ENCODE data around the gene ANKRD52.
"Not testable (repeated sequence)": the region's sequence is repeated elsewhere in the genome, so short reads cannot be mapped to it uniquely, and the experiment has no call there.

Gene ANKRD52

DNA sequence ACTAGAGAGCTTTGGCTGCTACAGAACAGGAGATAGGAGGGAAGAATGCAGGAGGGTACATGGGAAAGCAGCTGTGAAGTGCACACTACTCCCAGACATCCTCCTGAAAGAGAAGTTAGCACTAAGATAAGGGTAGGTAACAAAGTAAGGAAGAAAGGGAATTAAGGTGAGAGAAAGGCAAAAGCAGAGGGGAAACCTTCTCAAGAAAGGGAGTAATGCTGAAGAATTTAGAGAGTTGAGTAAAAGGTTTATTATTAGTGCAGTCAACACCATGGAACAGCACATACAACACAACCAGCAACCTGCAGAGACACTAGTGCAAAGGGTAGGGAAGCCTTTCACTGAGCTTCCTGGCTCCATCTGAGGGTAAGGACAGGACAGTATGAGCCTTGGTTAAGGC lies 53.9 kb downstream of the ANKRD52 start:
- DNase-seq = no peak

DNA sequence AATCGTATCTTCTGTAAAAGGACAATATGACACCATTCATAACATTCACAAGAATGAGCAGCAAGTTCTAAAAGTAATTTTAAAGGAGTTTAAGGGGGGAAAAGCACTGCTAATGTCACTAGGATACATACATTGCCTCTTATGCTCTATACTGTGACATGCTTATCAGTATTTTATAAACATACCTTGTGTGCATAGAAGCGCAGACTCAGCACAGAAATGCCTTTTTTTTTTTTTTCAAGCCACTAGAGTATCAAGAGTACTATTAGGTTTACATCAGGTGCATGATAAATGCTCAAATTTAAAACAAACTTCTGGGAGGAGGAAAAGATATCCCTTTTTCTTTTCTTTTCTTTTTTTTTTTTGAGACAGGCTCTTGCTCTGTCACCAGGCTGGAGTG lies 55.3 kb downstream of the ANKRD52 start:
- no peak for DNase-seq

DNA sequence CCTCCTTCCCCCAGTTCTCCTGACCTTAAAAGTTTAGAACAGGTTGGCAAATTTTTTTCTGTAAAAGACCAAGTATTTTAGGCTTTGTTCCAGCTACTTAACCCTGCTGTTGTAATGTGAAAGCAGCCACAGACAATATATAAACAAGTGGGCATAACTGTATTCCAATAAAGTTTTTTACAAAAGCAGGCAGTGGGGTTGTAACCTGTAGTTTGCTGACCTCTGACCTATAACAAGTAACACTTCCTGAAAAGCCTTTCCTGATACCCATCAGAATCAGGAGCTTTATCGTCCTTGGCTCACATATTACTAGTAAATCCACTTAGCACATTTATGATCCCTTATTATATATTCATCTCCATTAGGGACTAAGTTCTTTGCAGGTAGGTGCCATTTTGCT lies 55.8 kb downstream of the ANKRD52 start:
- no peak for DNase-seq

DNA sequence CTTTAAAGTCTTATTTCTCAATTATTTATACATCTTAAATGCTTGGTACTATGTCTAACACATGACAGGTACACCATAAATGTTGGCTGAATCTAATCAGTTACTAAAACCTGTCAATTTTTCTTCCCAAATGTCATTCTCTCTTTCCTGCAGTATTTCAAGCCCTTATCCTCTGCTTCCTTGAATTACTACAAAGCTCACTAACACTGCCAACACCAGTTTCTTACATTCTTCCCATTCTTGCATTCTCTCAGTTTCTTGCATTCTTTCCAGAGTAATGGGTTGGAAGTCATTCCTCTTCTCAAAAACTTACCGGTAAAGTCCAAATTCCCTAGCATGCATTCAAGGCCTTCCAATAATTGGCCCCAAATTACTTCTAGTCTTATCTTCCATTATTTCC lies 59.3 kb downstream of the ANKRD52 start:
- DNase-seq = no peak

DNA sequence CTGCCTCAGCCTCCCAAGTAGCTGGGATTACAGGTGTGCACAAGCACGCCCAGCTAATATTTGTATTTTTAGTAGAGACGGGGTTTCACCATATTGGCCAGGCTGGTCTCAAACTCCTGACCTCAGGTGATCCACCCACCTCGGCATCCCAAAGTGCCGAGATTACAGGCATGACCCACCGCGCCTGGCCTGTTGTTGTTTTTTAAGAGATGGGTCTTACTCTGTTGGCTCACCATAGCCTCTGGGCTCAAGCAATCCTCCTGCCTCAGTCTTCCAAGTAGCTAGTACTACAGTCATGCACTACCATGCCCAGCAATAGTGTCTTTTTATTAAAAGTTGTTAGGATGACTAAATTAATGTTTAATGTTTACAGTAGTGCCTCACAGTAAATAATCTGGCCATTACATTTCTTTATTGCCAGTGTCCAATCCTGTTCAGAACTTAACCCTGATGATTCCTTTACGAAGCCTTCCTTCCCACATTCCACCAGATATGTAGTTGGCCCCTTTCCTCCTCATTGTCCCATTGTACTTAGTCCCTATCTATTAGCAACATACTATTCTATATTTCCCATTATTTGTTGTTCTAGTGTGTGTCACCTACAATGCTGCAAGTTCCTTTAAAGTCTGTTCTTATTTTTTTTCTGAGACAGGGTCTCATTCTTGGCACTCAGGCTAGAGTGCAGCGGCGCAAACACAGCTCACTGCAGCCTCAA lies 60.1 kb downstream of the ANKRD52 start:
- DNase-seq = no peak

DNA sequence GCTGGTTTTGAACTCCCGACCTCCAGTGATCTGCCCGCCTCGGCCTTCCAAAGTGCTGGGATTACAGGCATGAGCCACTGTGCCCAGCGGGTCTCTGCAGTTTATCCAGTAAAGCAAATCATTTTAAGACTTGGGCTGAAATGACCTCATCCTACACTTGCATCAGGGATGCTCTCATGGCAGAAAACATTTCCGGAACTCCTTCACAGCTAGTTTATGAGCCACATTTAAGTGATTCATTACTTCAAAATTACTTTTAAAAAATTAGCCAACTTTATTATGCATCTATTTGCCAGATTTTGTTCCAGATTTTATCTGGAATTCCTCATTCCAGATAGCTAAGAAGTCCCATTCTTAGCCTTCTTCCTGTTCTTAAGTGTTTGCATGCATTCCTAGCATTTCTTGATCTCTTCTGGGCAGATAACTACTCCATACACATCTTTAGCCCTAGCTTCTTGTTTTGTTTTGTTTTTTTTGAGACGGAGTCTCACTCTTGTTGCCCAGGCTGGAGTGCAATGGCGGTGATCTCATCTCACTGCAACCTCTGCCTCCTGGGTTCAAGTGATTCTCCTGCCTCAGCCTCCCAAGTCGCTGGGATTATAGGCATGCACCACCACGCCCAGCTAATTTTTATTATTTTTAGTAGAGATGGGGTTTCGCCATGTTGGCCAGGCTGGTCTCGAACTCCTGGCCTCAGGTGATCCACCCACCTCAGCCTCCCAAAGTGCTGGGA lies 61.2 kb downstream of the ANKRD52 start:
- not testable (repeated sequence) for DNase-seq

DNA sequence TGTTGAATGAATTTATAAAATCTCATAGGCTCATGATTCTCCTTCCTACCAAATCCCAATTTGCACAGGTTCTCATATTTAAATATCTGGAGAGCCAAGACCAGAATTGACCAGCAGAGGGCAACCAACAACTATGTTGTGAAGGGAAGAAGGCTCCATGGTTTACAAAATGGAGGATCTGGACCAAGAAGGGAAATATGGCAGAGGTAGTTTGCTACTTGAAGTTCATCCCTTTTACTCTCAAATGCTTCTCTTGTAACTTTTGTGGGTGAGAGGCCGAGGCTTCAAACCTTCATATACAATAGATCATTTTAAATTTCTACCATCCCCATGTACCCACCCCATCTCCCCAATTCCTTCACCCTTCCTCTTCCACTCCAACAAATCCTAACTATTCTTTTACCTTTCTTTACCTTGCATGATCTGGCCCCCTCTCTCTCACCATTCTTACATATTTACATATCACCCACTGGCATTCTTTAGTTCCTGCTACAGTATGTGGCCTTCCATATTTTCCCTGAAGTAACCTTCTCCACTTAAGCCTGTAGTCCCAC lies 65.1 kb downstream of the ANKRD52 start:
- peak; percentile 95 for DNase-seq

DNA sequence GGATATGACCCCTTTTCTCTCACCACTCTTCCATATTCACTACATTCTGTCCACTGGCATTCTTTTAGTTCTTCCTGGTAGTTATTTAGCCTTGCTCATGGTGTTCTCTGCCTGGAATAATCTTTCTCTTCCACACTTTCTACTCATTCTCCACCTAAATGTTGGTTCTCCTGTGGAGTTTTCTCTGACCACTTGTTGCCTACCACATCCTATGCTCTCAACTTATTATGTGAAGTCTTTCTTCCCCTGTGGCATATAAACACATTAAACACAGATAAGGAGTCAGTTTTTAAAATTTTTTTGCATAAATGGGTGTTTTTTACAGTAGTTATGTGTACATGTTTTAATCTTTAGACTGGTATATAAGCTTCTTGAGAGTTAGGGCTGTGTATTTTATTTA lies 65.6 kb downstream of the ANKRD52 start:
- no peak for DNase-seq

DNA sequence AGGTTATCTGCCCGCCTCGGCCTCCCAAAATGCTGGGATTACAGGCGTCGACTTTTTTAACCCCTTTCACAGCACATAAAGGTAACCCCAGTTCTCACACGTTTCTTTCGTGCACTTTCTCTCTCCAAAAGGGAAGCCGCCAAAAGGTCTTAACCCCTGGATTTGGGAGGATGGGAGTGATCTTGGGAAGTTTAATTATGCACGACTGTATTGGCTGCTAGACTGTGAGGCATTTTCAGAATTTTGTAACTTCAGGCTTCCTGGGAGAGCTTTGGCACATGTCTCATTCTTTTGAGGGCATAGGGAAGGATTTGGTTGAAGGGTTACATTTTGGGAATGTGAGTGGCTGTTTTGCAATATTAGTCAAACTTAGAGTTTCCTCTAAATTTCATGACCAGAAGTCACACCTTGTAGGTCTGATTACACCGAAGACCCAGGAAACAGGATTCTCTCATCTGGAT lies 67.5 kb downstream of the ANKRD52 start:
- DNase-seq = peak; percentile 51

DNA sequence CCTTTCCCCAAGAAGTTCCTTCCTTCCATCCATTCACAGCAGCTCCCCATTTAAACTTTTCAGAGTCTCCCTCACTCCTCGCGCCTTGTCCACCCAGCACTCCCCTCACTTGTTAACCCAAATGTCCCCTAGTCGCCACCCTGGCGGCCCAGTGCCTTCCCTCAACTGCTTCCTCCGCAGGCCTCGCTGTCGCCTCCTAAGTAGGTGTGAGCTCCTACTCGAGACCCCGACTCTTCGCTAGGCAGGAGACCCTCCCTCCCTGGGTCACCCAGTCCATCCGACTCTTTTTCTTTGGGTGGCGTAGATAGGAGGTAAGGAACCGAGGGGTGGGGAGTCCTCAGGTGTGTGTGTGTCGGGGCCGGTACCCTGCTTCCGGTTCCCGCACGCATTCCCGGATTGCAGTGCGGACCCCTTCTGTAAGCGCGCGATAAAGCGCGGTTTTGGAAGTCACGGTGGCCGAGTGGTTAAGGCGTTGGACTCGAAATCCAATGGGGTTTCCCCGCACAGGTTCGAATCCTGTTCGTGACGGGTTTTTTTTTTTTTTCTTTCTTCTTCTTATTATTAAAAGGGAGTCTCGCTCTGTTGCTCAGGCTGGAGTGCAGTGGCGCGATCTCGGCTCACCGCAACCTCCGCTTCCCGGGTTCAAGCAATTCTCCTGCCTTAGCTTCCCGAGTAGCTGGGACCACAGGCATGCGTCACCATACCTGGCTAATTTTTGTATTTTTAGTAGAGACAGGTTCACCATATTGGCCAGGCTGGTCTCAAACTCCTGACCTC lies 68.1 kb downstream of the ANKRD52 start:
- DNase-seq = peak; percentile 92

DNA sequence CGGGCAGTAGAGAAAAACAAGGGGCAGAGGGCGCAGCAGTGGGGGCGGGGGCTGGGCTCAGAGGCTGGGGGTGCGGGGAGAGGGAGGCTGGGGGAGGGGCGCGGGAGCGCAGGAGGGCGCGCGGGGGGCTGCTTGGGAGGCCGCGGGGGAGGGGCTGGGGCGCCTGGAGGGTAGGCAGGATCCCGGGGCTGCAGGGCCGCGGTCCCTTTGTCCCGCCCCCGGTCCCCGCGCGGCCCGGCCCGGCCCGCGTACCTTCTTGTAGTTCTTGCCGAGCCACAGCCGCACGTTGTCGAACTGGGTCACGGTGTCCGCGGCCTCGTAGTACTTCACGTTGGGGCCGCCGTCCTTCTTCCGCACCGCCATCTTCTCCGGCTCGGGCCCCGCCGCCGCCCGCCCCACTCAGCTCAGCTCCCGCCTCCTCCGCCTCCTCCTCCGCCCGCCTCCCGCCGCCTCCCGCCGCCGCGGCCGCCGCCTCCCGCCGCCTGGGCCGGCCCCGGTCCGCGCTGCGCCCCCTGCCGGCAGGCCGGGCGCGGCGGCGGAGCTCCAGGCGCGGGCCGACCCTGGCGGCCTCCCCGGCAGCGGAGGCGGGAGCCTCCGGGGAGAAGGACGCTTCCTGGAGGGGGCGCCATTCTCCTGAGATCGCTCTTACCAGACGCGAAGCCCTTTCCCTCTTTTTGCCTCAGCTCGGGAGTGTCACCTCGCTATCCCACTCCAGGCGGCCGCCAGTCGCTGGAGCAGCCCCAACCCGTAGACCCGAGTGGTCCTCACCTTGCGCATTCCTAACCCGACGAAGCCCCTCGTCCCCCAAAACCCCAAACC lies 68.9 kb downstream of the ANKRD52 start, which contains the start of gene SMARCC2:
TSS of gene SMARCC2 (minus strand) at position 385 of the 819 bp plus-strand sequence. CDS start at position 363, 22 bp downstream.
- DNase-seq = peak; percentile 94

DNA sequence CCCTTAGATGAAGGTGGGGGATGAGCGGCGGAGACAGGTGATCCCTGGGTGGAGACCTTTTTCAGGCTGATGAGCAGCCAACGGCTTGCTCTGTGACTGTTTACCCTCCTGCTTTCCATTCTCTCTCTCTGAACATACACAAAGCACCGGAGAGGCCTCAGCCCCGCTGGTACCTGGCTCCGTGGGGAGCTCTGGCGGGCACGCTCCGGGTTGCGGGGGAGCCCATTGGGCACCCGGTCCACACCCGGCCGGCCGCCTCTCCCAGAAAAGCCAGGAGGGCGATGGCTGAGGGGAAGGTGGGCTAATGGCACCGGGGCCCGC lies 69.4 kb downstream of the ANKRD52 start:
- DNase-seq = peak; percentile 57

DNA sequence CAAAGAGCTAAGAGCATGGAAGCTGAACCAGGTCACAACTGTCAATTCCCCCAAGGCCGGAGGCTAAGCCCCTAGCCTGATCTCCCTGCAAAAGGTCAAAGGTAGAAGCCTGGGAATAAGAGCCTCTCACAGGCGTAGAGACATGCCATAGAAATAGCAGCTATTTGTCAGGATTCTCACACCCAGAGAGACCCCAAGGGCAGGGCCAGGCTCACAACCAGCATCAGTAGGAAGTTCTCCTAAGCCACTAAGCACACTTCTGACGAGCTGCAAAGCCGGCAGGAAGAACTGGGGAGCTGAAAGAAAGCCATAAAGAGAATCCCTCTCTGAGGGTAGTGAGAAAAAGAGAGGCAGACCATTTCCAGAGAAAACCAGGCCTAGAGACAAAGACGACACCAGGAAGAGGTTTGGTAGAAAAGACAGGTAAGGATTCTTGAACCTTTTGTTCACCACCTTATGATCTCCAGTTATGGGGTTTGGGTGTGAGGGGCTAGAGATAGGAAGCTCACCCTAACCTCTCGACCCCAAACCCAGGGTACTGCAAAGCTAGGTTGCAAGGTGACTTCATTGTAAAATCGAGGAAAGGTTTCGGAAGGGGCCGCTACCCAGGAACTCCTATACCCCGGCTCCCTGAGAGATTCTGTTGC lies 69.9 kb downstream of the ANKRD52 start:
- DNase-seq = peak; percentile 27
